Measurements from ENCODE around the gene MPIG6B. TPM values are rescaled to one million over a fixed set of nuclear protein-coding genes. Genes with fewer than 3 reads are reported as not detected.

MPIG6B gene
- total and polyA plus RNA-seq, 7 experiments from 2014 or later = 0.12 to 4.7 (median 0.64) TPM

GRCh38 chr6:31693535-31693934, 29.6 kb upstream of the MPIG6B start:
- DNase-seq (no peak), ATAC-seq (no peak)
- CTCF ChIA-PET = no interaction called here
- Histone ChIP-seq H3K36me3 (ENCODE audit: control insufficient read depth in 2 of 3, insufficient read depth in 3 of 3, low read length in 3 of 3) (peaks cover 10 to 79% (median 11%) of the 10 kb centered on the region in 3 experiments), H3K9me3 (ENCODE audit: control insufficient read depth in 2 of 3, low read length in 3 of 3) (no peaks in the 10 kb centered on the region), H3K4me1 (ENCODE audit: control insufficient read depth in 2 of 2, insufficient read depth in 2 of 2, low read length in 2 of 2) (no peaks in the 10 kb centered on the region), H3K4me3 (ENCODE audit: low read length) (no peak overlapping the region), H3K27ac (ENCODE audit: low read depth, low read length) (no peak overlapping the region), H3K27me3 (ENCODE audit: control insufficient read depth in 2 of 2, insufficient read depth in 2 of 2, low read length in 2 of 2) (no peaks in the 10 kb centered on the region)
- Mint-ChIP-seq H3K4me3 (no peak overlapping the region), H3K9me3 (no peaks in the 10 kb centered on the region), H3K36me3 (peaks cover 3 to 30% (median 12%) of the 10 kb centered on the region in 5 donors), H3K27ac (peak overlapping the region in 1 of 9 donors; percentile 14), H3K27me3 (no peaks in the 10 kb centered on the region), H3K4me1 (peaks cover 9 to 17% (median 12%) of the 10 kb centered on the region in 7 donors)
- POLR2A ChIA-PET = interaction anchor here (0.6 to 2.2 kb wide), 2 partner anchors 10 to 128 kb away, joined by 3 to 13 read pairs; partner anchors contain the start of gene ABHD16A
- intact Hi-C loops (cut with micrococcal nuclease) = no loop called here

- POLR2A ChIA-PET = no interaction called here
- no peak overlapping the region for H3K4me3 ChIP-seq (ENCODE audit: low read length)
- intact Hi-C loops (cut with micrococcal nuclease) = no loop called here
- Mint-ChIP-seq H3K27ac (peak overlapping the region; percentile 9 to 74 (median 41)), H3K36me3 (peaks cover 3 to 23% (median 11%) of the 10 kb centered on the region in 5 donors), H3K9me3 (no peaks in the 10 kb centered on the region), H3K4me3 (peak overlapping the region in 3 of 10 donors; percentile 4 to 40 (median 8)), H3K27me3 (no peaks in the 10 kb centered on the region), H3K4me1 (peaks cover 26 to 42% (median 31%) of the 10 kb centered on the region in 7 donors)
- H3K27ac ChIP-seq (ENCODE audit: low read depth, low read length) = no peak overlapping the region
- peaks cover 10 to 59% (median 11%) of the 10 kb centered on the region in 3 experiments for H3K36me3 ChIP-seq (ENCODE audit: control insufficient read depth in 2 of 3, insufficient read depth in 3 of 3, low read length in 3 of 3)
- ATAC-seq (no peak), DNase-seq (no peak)
- H3K27me3 ChIP-seq (ENCODE audit: control insufficient read depth in 2 of 2, insufficient read depth in 2 of 2, low read length in 2 of 2) = no peaks in the 10 kb centered on the region
- H3K9me3 ChIP-seq (ENCODE audit: control insufficient read depth in 2 of 3, low read length in 3 of 3) = no peaks in the 10 kb centered on the region
- CTCF ChIA-PET = interaction anchor here (1.0 kb wide), 1 partner anchor 146 kb away, joined by 3 read pairs; no protein-coding TSS in a partner anchor
- peaks cover 21% of the 10 kb centered on the region in 2 donors for H3K4me1 ChIP-seq (ENCODE audit: control insufficient read depth in 2 of 2, insufficient read depth in 2 of 2, low read length in 2 of 2)
These were observed 25.6 kb upstream of the MPIG6B start for GRCh38 chr6:31697555-31697954.

DNA sequence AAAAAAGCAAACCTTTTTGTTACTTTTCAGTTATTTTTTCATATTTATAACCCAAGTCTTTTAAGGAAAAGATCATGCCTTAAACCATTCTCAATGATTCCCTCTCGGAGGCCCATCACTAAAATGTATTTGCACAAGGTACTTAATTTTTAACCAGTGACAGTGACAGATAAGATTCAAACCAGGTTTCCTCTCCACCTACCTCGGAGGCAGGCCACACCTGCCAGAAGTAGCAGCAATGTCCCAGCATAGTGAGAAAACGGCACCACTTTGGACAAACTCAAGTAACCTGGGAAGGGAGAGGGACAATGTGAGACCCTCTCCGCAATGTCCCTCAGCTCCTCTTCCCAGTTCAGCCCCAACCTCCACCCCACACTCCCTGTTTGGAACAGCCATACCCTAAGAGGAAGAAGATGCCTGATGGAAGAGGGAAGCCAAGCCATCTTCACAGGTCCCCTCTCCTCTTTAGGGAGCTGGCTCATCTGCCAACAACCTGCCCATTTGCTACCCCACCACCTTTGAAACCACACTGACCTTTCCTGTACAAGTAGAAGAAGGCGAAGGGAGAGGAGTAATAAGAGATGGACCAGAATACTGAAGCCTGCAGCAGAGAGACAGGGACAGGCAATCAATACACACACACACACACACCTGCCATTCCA, 22.3 kb upstream of the MPIG6B start:
- Mint-ChIP-seq H3K27ac (peak overlapping the region in 8 of 9 donors; percentile 10 to 97 (median 74)), H3K36me3 (peaks cover 3 to 16% (median 11%) of the 10 kb centered on the region in 5 donors), H3K27me3 (no peaks in the 10 kb centered on the region), H3K4me3 (peak overlapping the region; percentile 48 to 100 (median 97)), H3K4me1 (peaks cover 27 to 50% (median 37%) of the 10 kb centered on the region in 7 donors), H3K9me3 (no peaks in the 10 kb centered on the region)
- Histone ChIP-seq H3K4me1 (ENCODE audit: control insufficient read depth in 2 of 2, insufficient read depth in 2 of 2, low read length in 2 of 2) (peaks cover 21 to 28% of the 10 kb centered on the region in 2 donors), H3K9me3 (ENCODE audit: control insufficient read depth in 2 of 3, low read length in 3 of 3) (no peaks in the 10 kb centered on the region), H3K4me3 (ENCODE audit: low read length) (no peak overlapping the region), H3K27ac (ENCODE audit: low read depth, low read length) (peak overlapping the region; percentile 14), H3K36me3 (ENCODE audit: control insufficient read depth in 2 of 3, insufficient read depth in 3 of 3, low read length in 3 of 3) (peaks cover 3 to 37% (median 7%) of the 10 kb centered on the region in 3 experiments), H3K27me3 (ENCODE audit: control insufficient read depth in 2 of 2, insufficient read depth in 2 of 2, low read length in 2 of 2) (no peaks in the 10 kb centered on the region)
- ATAC-seq (no peak), DNase-seq (no peak)
- POLR2A ChIA-PET = interaction anchor here (0.7 to 1.7 kb wide), 2 partner anchors 20 to 118 kb away, joined by 3 to 4 read pairs; partner anchors contain the start of gene LY6G5C
- intact Hi-C loops (cut with micrococcal nuclease) = loop anchor here in 1 of 2 donors (10.0 kb wide), 1 partner anchor 156 kb away; the partner anchor contains the start of genes ATP6V1G2, DDX39B and NFKBIL1
- CTCF ChIA-PET = no interaction called here

- ChIA-PET POLR2A (interaction anchor here (0.8 to 2.7 kb wide), 11 partner anchors 8 to 165 kb away, joined by 3 to 19 read pairs (median 4); partner anchors contain the start of genes BAG6, GPANK1, LSM2 and LY6G5B), CTCF (no interaction called here)
- Histone ChIP-seq H3K27ac (ENCODE audit: low read depth, low read length) (peak overlapping the region; percentile 98), H3K4me3 (ENCODE audit: low read length) (peak overlapping the region; percentile 98), H3K36me3 (ENCODE audit: control insufficient read depth in 2 of 3, insufficient read depth in 3 of 3, low read length in 3 of 3) (peaks cover 0 to 28% (median under 1%) of the 10 kb centered on the region in 3 experiments), H3K9me3 (ENCODE audit: control insufficient read depth in 2 of 3, low read length in 3 of 3) (no peaks in the 10 kb centered on the region), H3K4me1 (ENCODE audit: control insufficient read depth in 2 of 2, insufficient read depth in 2 of 2, low read length in 2 of 2) (peaks cover 21 to 28% of the 10 kb centered on the region in 2 donors), H3K27me3 (ENCODE audit: control insufficient read depth in 2 of 2, insufficient read depth in 2 of 2, low read length in 2 of 2) (no peaks in the 10 kb centered on the region)
- Mint-ChIP-seq H3K4me3 (peak overlapping the region; percentile 92 to 100 (median 98)), H3K27me3 (no peaks in the 10 kb centered on the region), H3K9me3 (no peaks in the 10 kb centered on the region), H3K4me1 (peaks cover 27 to 50% (median 37%) of the 10 kb centered on the region in 7 donors), H3K36me3 (peaks cover 3 to 16% (median 11%) of the 10 kb centered on the region in 5 donors), H3K27ac (peak overlapping the region; percentile 95 to 98 (median 97))
- ATAC-seq (no peak), DNase-seq (no peak)
- intact Hi-C loops (cut with micrococcal nuclease) = loop anchor here (2.0 to 10.0 kb wide), 2 partner anchors 21 to 157 kb away; partner anchors contain the start of genes ATP6V1G2 (in 1 of the 2), DDX39B (in 1 of the 2), LY6G5C (in 1 of the 2) and NFKBIL1 (in 1 of the 2)
These were observed 21.3 kb upstream of the MPIG6B start for GRCh38 chr6:31701666-31702404.

DNA sequence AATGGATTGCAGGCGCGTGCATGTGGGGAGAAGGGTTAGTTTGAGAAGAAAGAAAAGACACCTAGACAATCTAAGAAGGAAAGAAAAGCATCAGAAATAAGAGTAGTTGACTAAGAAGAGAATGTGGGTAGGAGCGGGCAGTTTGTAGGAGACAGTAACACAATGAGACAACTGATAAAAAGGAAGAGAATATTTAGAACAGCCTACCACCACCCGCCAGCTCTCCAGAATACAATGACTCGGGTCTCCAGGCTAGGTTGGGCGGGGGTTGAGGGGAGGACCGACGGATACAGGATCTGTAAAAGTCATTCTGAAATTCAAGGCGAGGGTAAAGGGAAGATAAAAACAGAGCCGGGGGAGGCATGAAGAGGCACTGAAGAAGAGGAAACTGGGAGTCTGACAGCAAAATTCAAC, 20.8 kb upstream of the MPIG6B start:
- H3K27ac ChIP-seq (ENCODE audit: low read depth, low read length) = peak overlapping the region; percentile 98
- Mint-ChIP-seq H3K4me1 (peaks cover 22 to 44% (median 37%) of the 10 kb centered on the region in 7 donors), H3K36me3 (peaks cover 0 to 11% (median 7%) of the 10 kb centered on the region in 5 donors), H3K9me3 (no peaks in the 10 kb centered on the region), H3K27ac (peak overlapping the region; percentile 95 to 98 (median 97)), H3K27me3 (no peaks in the 10 kb centered on the region), H3K4me3 (peak overlapping the region; percentile 92 to 100 (median 98))
- H3K4me1 ChIP-seq (ENCODE audit: control insufficient read depth in 2 of 2, insufficient read depth in 2 of 2, low read length in 2 of 2) = peaks cover 21 to 28% of the 10 kb centered on the region in 2 donors
- peaks cover 0 to 22% (median 0%) of the 10 kb centered on the region in 3 experiments for H3K36me3 ChIP-seq (ENCODE audit: control insufficient read depth in 2 of 3, insufficient read depth in 3 of 3, low read length in 3 of 3)
- no peaks in the 10 kb centered on the region for H3K9me3 ChIP-seq (ENCODE audit: control insufficient read depth in 2 of 3, low read length in 3 of 3)
- ChIA-PET CTCF (interaction anchor here (1.4 kb wide), 1 partner anchor 10 kb away, joined by 5 read pairs; no protein-coding TSS in a partner anchor), POLR2A (interaction anchor here (0.8 to 2.7 kb wide), 21 partner anchors 9 to 1269 kb away, joined by 3 to 19 read pairs (median 5); partner anchors contain the start of genes BAG6, C6orf47, GPANK1 and HSPA1A)
- no peaks in the 10 kb centered on the region for H3K27me3 ChIP-seq (ENCODE audit: control insufficient read depth in 2 of 2, insufficient read depth in 2 of 2, low read length in 2 of 2)
- ATAC-seq (peak; percentile 0), DNase-seq (no peak)
- peak overlapping the region; percentile 98 for H3K4me3 ChIP-seq (ENCODE audit: low read length)
- intact Hi-C loops (cut with micrococcal nuclease) = loop anchor here (2.0 to 10.0 kb wide), 2 partner anchors 22 to 158 kb away; partner anchors contain the start of genes ATP6V1G2 (in 1 of the 2), DDX39B (in 1 of the 2), LY6G5C (in 1 of the 2) and NFKBIL1 (in 1 of the 2)

Measured in naive thymus-derived CD4-positive, alpha-beta T cell (primary cell).